ENCODE data around the gene KMT2A.
"Not testable (repeated sequence)": the region's sequence is repeated elsewhere in the genome, so short reads cannot be mapped to it uniquely, and the experiment has no call there.

KMT2A gene

DNA sequence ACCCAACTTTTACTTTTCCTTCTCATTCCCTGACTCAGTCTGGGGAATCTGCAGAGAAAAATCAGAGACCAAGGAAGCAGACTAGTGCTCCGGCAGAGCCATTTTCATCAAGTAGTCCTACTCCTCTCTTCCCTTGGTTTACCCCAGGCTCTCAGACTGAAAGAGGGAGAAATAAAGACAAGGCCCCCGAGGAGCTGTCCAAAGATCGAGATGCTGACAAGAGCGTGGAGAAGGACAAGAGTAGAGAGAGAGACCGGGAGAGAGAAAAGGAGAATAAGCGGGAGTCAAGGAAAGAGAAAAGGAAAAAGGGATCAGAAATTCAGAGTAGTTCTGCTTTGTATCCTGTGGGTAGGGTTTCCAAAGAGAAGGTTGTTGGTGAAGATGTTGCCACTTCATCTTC is 37.2 kb downstream of the KMT2A start:
- in situ Hi-C loops (cut with HindIII; ENCODE audit: low pct_unique_long_range_greater_than_20kb, low sequenced_read_pairs), result no loop called here
- TF ChIP-seq JUND (IDR thresholded peaks at IDR 0.05; ENCODE audit: low read depth), result no peak
- no peak for DNase-seq (ENCODE audit: low read depth in 1 of 2, low spot score in 1 of 2)

GRCh38 chr11:118476676-118477075 is 40.4 kb downstream of the KMT2A start:
- in situ Hi-C loops (cut with HindIII; ENCODE audit: low pct_unique_long_range_greater_than_20kb, low sequenced_read_pairs), result no loop called here
- no peak for TF ChIP-seq JUND (IDR thresholded peaks at IDR 0.05; ENCODE audit: low read depth)
- DNase-seq (ENCODE audit: low read depth in 1 of 2, low spot score in 1 of 2), result no peak

DNA sequence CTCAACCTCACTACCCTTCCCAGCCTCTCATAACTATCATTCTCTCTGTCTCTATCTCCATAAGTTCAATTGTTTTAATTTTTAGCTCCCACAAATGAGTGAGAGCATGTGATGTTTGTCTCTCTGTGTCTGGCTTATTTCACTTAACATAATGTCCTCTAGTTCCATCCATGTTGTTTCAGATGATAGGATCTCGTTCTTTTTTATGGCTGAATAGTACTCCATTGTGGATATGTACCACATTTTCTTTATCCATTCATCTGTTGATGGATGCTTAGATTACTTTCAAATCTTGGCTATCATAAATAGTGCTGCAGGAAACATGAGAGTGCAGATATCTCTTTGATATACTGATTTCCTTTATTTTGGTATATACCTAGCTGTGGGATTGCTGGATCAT is 44.9 kb downstream of the KMT2A start:
- in situ Hi-C loops (cut with HindIII; ENCODE audit: low pct_unique_long_range_greater_than_20kb, low sequenced_read_pairs); DNase-seq (ENCODE audit: low read depth in 1 of 2, low spot score in 1 of 2): not testable (repeated sequence)

- TF ChIP-seq JUND (IDR thresholded peaks at IDR 0.05; ENCODE audit: low read depth), result no peak
- in situ Hi-C loops (cut with HindIII; ENCODE audit: low pct_unique_long_range_greater_than_20kb, low sequenced_read_pairs), result no loop called here
- DNase-seq (ENCODE audit: low read depth in 1 of 2, low spot score in 1 of 2), result no peak
Measured at GRCh38 chr11:118484405-118484804, 48.1 kb downstream of the KMT2A start.

- DNase-seq (ENCODE audit: low read depth in 1 of 2, low spot score in 1 of 2), result no peak
- in situ Hi-C loops (cut with HindIII; ENCODE audit: low pct_unique_long_range_greater_than_20kb, low sequenced_read_pairs), result no loop called here
- TF ChIP-seq JUND (IDR thresholded peaks at IDR 0.05; ENCODE audit: low read depth), result no peak
Measured at GRCh38 chr11:118485273-118485672, 49.0 kb downstream of the KMT2A start.

DNA sequence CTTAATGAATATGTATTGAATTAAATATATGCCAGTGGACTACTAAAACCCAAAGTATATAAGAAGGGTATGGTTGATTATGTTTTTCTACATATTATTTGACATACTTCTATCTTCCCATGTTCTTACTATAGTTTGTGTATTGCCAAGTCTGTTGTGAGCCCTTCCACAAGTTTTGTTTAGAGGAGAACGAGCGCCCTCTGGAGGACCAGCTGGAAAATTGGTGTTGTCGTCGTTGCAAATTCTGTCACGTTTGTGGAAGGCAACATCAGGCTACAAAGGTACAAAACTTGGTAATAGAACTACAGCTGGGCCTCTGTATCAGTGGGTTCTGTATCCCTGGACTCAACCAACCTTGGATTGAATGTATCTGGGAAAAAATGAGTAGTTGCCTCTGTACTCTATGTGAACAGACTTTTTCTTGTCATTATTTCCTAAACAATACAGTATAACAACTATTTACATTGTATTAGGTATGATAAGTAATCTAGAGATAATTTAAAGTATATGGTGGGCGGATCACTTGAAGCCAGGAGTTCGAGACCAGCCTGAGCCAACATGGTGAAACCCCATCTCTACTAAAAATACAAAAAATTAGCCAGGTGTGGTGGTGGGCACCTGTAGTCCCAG is 52.3 kb downstream of the KMT2A start:
- peak; percentile 84 for DNase-seq (ENCODE audit: low read depth in 1 of 2, low spot score in 1 of 2)
- no peak for TF ChIP-seq JUND (IDR thresholded peaks at IDR 0.05; ENCODE audit: low read depth)
- in situ Hi-C loops (cut with HindIII; ENCODE audit: low pct_unique_long_range_greater_than_20kb, low sequenced_read_pairs), result no loop called here

DNA sequence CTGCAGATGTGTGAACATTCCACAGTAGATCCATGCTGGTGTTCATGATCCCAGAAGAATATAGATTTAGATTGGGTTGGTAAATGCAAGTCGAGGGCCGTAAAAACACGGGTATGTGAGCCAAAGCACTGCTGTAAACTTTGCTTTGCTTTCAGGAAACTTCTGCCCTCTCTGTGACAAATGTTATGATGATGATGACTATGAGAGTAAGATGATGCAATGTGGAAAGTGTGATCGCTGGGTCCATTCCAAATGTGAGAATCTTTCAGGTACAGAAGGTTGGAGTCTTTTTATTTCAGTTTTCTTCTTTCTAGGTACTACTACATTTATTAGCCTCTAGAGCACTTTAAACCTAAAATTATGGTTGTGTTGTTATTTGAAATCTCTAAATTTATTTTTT is 54.7 kb downstream of the KMT2A start:
- in situ Hi-C loops (cut with HindIII; ENCODE audit: low pct_unique_long_range_greater_than_20kb, low sequenced_read_pairs), result no loop called here
- no peak for TF ChIP-seq JUND (IDR thresholded peaks at IDR 0.05; ENCODE audit: low read depth)
- DNase-seq (ENCODE audit: low read depth in 1 of 2, low spot score in 1 of 2), result no peak

DNA sequence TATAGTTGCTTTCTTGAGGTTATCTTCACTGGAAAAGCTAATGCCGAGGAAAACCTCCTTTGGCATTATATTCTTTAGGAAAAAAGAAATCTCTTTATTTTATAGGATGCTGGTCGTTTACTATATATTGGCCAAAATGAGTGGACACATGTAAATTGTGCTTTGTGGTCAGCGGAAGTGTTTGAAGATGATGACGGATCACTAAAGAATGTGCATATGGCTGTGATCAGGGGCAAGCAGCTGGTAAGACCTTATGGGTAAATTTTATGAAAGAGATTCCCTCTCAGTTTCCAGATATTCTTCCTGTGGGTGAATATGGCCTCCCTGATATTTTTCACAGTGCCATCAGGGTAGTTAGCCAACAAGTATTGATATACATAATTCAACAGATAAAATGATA is 61.5 kb downstream of the KMT2A start:
- no peak for DNase-seq (ENCODE audit: low read depth in 1 of 2, low spot score in 1 of 2)
- no peak for TF ChIP-seq JUND (IDR thresholded peaks at IDR 0.05; ENCODE audit: low read depth)
- in situ Hi-C loops (cut with HindIII; ENCODE audit: low pct_unique_long_range_greater_than_20kb, low sequenced_read_pairs), result no loop called here

GRCh38 chr11:118503216-118503615 is 66.9 kb downstream of the KMT2A start:
- no peak for DNase-seq (ENCODE audit: low read depth in 1 of 2, low spot score in 1 of 2)
- in situ Hi-C loops (cut with HindIII; ENCODE audit: low pct_unique_long_range_greater_than_20kb, low sequenced_read_pairs), result no loop called here
- TF ChIP-seq JUND (IDR thresholded peaks at IDR 0.05; ENCODE audit: low read depth), result no peak

- no peak for DNase-seq (ENCODE audit: low read depth in 1 of 2, low spot score in 1 of 2)
- in situ Hi-C loops (cut with HindIII; ENCODE audit: low pct_unique_long_range_greater_than_20kb, low sequenced_read_pairs), result no loop called here
- TF ChIP-seq JUND (IDR thresholded peaks at IDR 0.05; ENCODE audit: low read depth), result no peak
Measured at GRCh38 chr11:118511601-118512000, 75.3 kb downstream of the KMT2A start.

- in situ Hi-C loops (cut with HindIII; ENCODE audit: low pct_unique_long_range_greater_than_20kb, low sequenced_read_pairs), result no loop called here
- no peak for DNase-seq (ENCODE audit: low read depth in 1 of 2, low spot score in 1 of 2)
- no peak for TF ChIP-seq JUND (IDR thresholded peaks at IDR 0.05; ENCODE audit: low read depth)
Measured at GRCh38 chr11:118514103-118514502, 77.8 kb downstream of the KMT2A start.

DNA sequence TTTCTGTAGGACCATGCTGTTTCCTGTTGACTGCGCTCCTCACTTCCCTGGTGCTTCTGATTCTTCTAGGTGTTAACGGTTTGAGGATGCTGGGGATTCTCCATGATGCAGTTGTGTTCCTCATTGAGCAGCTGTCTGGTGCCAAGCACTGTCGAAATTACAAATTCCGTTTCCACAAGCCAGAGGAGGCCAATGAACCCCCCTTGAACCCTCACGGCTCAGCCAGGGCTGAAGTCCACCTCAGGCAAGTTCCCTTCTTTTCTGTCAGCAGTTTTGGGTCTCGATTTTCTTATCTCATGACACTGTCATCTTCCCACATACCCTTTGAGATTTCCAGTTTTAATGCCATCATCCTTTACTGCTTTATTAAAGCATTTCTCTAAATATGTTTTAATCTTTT is 83.3 kb downstream of the KMT2A start:
- no peak for DNase-seq (ENCODE audit: low read depth in 1 of 2, low spot score in 1 of 2)
- in situ Hi-C loops (cut with HindIII; ENCODE audit: low pct_unique_long_range_greater_than_20kb, low sequenced_read_pairs), result no loop called here
- no peak for TF ChIP-seq JUND (IDR thresholded peaks at IDR 0.05; ENCODE audit: low read depth)

DNA sequence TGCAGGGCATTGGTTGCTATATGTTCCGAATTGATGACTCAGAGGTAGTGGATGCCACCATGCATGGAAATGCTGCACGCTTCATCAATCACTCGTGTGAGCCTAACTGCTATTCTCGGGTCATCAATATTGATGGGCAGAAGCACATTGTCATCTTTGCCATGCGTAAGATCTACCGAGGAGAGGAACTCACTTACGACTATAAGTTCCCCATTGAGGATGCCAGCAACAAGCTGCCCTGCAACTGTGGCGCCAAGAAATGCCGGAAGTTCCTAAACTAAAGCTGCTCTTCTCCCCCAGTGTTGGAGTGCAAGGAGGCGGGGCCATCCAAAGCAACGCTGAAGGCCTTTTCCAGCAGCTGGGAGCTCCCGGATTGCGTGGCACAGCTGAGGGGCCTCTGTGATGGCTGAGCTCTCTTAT is 85.6 kb downstream of the KMT2A start:
- DNase-seq (ENCODE audit: low read depth in 1 of 2, low spot score in 1 of 2), result no peak
- in situ Hi-C loops (cut with HindIII; ENCODE audit: low pct_unique_long_range_greater_than_20kb, low sequenced_read_pairs), result no loop called here
- no peak for TF ChIP-seq JUND (IDR thresholded peaks at IDR 0.05; ENCODE audit: low read depth)

- peak in 1 of 2 experiments; percentile 79 for DNase-seq (ENCODE audit: low read depth in 1 of 2, low spot score in 1 of 2)
- in situ Hi-C loops (cut with HindIII; ENCODE audit: low pct_unique_long_range_greater_than_20kb, low sequenced_read_pairs), result no loop called here
- TF ChIP-seq JUND (IDR thresholded peaks at IDR 0.05; ENCODE audit: low read depth), result no peak
Measured at GRCh38 chr11:118522571-118523072, 86.3 kb downstream of the KMT2A start.

Measured in T47D (cell line).